Choroid plexus epithelial cell (primary cell): ENCODE results near the gene BSN.
A peak's percentile ranks its signal among the peaks of the same experiment; 100 is the strongest.

Experiments
- DNase-seq: peaks from one replicate; pipeline ENCODE4 v3.0.0-alpha.2; 2010; ENCODE audit warnings: low read depth
- H3K4me3 ChIP-seq: 2 replicates; pipeline ENCODE4 v1.5.1; 2011; ENCODE audit warnings: low read depth, mild to moderate bottlenecking, control low read depth, low read length, moderate library complexity
- CTCF ChIP-seq: conservative IDR thresholded peaks from 2 replicates; pipeline ENCODE4 v1.5.1; 2011; ENCODE audit warnings: low read depth, mild to moderate bottlenecking, control low read depth, inconsistent platforms, low read length, moderate library complexity

The BSN gene

GRCh38 chr3:49611291-49611690 is 57.0 kb downstream of the BSN start:
- no peak for TF ChIP-seq CTCF
- no peak for DNase-seq
- H3K4me3 ChIP-seq, result no peak overlapping the region

GRCh38 chr3:49611719-49612118 is 57.4 kb downstream of the BSN start:
- no peak for TF ChIP-seq CTCF
- DNase-seq, result no peak
- no peak overlapping the region for H3K4me3 ChIP-seq

GRCh38 chr3:49614936-49615335 is 60.7 kb downstream of the BSN start:
- H3K4me3 ChIP-seq, result no peak overlapping the region
- no peak for DNase-seq
- TF ChIP-seq CTCF, result no peak

- no peak overlapping the region for H3K4me3 ChIP-seq
- DNase-seq, result no peak
- TF ChIP-seq CTCF, result no peak
These were observed 61.8 kb downstream of the BSN start for GRCh38 chr3:49616061-49616460.

- H3K4me3 ChIP-seq, result no peak overlapping the region
- peak; percentile 83 for DNase-seq
- no peak for TF ChIP-seq CTCF
These were observed 62.2 kb downstream of the BSN start for GRCh38 chr3:49616491-49616941.

GRCh38 chr3:49617390-49618013 is 63.2 kb downstream of the BSN start:
- no peak for TF ChIP-seq CTCF
- H3K4me3 ChIP-seq, result no peak overlapping the region
- DNase-seq, result no peak

- DNase-seq, result peak; percentile 13
- no peak overlapping the region for H3K4me3 ChIP-seq
- TF ChIP-seq CTCF, result no peak
These were observed 64.1 kb downstream of the BSN start for GRCh38 chr3:49618412-49618811.
